IPS-NIHi7 (cell line): ENCODE measurements around the gene COL12A1.

Experiments
- DNase-seq: peaks from one replicate; pipeline ENCODE4 v3.0.0; 2012; ENCODE audit warnings: mixed read lengths; ENCODE audit errors: extremely low spot score

COL12A1 gene

DNA sequence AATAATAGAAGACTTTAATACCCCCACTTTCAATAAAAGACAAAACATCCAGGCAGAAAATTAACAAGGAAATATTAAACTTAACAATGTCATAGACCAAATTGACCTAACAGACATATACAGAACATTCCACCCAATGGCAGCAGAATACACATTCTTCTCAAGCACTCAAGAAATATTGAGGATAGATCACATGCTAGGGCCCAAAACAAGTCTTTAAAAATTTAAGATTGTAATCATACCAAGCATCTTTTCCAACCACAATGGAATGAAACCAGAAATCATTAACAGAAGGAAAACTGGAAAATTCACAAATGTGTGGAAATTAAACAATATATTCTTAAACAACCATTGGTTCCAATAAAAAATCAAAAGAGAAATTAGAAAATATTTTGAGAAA, 161.0 kb downstream of the COL12A1 start:
- no peak for DNase-seq

DNA sequence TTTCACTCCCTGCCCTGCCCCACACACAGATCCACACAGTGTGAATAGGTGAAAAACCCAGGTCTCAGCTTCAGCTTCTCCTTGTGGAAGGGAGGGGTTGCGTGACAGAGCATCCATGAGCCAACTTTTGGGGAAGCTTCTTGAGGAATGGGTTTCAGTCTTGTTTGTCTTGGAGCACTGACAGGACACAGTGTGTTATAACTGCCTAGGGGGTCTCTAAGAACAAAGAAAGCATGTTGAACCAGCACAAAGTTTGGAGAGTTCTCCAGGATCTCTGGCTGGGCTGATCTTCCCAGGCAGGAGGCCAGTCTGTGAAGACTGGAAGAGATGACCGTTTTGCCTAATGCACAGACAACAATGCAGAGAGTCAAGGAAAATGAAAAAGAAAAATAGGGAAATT, 164.5 kb downstream of the COL12A1 start:
- DNase-seq: no peak
